KOPT-K1 (cell line): Measurements from ENCODE around the gene PVALEF.

Experiments
- H3K27ac ChIP-seq: fragments of 200-600 bp; sonication (generic); 2 replicates; pipeline ENCODE4 v1.5.1; 2016; ENCODE audit warnings: antibody characterized with exemption, mild to moderate bottlenecking, low read depth, low read length; ENCODE audit not compliant: poor library complexity, severe bottlenecking
- H3K36me3 ChIP-seq: fragments of 200-600 bp; sonication (generic); 2 replicates; pipeline ENCODE4 v1.5.1; 2017; ENCODE audit warnings: antibody characterized with exemption, mild to moderate bottlenecking, low read length, moderate library complexity; ENCODE audit not compliant: insufficient read depth
- H3K9me3 ChIP-seq: fragments of 200-600 bp; sonication (generic); 2 replicates; pipeline ENCODE4 v1.5.1; 2017; ENCODE audit warnings: antibody characterized with exemption, low read length, mild to moderate bottlenecking; ENCODE audit not compliant: insufficient read depth, poor library complexity, severe bottlenecking

PVALEF gene

DNA sequence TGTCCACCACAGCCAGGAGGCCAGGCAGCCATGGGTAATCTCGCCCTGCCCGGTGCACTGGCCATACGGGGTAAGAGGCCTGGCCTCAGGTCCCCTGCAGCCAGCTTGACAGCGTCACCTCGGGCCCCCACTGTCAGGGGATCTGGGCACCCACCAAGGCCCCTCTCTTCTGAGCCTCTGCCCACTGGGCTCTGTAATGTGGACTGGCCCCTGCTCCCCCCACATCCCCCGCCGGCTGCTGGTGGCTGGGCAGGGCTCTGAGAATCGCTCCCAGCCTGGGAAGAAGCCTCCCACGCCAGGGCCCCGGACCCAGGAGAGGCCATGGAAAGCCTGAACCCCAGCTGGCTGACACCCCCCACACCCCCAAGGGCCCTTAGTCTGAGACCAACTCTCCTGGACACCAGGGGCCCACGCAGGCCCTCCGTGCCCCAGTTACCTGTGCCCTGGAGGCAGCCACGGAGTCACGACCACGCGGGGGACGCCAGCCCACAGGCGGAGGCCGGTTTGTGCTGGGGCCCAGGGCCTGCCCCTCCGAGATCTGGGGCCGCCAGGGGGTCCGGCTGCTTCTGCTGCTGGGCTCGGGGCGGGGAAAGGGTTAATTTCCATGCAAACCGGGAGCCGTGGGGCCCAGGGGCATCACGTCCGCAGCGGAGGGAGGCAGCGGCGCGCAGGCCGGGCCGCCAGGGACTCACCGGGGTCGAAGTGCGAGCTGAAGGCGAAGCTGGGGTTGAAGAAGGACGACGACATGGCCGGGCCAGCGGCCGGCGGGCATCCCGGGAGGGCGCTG is at the start of gene PVALEF:
TSS of gene PVALEF (plus strand) at position 262 of the 787 bp plus-strand sequence. CDS start 15,720 bp downstream, outside the sequence.
- Histone ChIP-seq H3K36me3 (no peaks in the 10 kb centered on the region), H3K27ac (no peak within 1 kb of the TSS), H3K9me3 (no peaks in the 10 kb centered on the region)

DNA sequence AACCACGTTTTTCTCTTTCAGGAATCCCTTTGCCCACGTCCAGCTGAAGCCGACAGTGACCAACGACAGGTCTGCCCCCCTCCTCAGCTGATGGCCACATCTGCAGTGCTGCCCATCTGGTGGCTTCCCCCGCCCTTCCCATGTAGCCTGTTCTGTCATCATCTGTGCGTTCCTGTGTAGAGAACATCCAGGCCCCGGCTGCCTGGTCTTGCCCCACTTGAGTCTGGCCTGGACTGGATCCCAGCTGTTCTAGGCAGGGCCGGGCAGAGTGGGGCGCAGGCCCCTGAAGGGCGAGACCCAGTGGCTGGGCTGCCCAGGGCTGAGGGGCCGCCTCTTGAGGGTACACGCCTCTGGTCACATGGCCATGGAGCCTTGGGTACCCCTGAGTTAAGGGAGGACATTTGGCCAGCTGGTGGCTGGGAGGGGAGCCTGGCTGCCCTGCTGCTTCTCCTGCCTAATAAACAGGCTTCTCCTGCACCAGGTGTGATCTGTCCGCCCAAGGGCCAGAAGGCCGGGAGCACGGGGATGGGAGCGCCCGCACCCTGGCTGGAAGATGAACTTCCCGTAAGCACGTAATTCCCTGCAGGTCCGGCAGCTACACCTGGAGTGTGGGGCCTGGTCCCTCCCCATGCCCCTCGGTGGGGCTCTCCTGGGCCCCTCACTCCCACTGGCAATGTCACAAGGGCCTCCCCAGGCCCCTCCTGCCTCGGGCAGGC is 49.4 kb upstream of the PVALEF start:
- H3K36me3 ChIP-seq: no peaks in the 10 kb centered on the region

DNA sequence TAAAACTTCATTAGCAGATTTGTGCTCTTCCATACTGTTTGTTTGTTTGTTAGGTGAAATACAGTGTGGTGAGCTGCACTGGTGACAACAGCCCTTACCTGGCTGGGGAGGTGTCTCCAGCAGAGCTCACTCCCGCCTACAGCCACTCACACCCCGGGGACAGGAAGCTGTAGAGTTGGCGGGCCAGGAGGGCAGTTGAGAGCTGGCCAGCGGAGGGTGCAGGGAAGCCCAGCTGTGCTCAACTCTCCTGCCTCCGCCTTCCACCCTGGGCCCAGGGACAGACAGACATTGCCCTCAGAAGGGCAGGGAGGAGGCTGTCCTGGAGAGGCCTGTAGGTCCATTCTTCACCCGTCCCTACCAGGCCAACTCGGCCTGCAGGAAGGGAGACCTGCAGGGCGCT is 48.6 kb upstream of the PVALEF start:
- Histone ChIP-seq H3K9me3 (no peaks in the 10 kb centered on the region), H3K36me3 (no peaks in the 10 kb centered on the region), H3K27ac (no peak overlapping the region)

More for the DNA sequence above, 49.4 kb upstream of the PVALEF start:
- H3K9me3 ChIP-seq: no peaks in the 10 kb centered on the region
- no peak overlapping the region for H3K27ac ChIP-seq

DNA sequence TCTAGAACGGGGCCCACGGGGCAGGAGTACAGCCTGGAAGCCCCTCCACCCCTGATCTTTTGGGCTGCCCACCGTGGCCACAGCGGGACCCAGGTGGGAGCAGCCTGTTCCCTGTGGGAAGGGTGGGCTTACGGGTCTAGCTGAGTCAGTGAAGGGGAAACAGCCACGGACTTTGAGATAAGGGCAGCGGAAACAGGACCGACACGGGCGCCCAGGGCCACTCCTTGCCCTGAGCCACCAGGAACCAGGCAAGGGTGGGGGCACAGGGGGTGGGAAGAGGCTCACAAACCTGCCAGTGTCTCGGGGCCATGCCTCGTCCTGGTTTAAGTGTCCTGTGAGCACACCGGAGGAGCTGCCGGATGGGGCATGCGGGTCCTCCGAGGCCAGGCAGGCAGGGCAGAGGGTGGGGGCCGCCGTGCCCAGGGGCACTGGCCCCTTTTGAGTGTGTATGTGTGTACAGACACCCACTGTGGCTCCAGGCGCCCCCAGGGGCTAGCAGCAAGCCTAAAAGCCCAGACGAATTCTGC is 47.6 kb upstream of the PVALEF start:
- no peaks in the 10 kb centered on the region for H3K9me3 ChIP-seq
- no peak overlapping the region for H3K27ac ChIP-seq
- H3K36me3 ChIP-seq: no peaks in the 10 kb centered on the region

DNA sequence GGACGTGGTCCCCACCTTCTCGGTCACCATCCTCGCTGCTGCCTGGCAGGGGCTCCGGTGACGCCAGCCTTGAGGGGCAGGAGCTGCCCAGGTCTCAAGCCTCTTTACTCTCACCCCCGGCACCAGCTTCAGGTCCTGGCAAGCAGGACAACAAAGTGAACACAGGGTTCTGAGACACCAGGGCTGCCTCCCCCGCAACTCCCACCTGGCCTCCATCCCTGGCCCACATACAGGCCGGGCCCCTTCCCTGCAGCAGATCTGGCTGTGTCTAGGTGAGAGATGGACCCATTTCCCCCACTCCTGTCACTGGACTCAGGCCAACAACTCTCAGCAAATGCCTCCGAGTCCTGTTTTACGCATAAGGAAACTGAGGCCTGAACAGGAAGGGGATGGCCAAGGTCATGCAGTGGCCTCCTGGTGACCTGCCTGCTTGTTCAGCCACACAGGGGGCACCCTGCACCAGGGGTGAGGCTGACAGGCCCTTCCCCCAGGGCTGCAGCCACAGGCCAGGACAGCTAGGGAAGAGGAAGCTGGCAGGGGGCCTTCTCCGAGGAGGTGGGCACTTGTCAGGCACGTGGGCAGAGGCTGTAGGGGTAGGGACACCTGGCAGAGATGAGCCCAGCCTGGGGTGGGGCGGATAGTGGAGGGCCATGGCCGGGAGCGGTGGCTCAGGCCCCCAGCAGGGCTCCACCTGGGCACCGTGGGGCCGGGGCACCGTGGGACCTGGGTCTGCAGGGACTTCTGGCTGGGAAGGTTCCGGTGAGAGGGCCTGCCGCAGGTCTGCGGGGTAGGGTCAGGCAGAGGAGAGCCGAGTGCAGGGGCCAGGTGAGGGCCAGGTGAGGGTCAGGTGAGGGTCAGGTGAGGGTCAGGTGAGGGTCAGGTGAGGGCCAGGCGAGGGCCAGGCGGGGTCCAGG is 46.7 kb upstream of the PVALEF start:
- no peak overlapping the region for H3K27ac ChIP-seq

DNA sequence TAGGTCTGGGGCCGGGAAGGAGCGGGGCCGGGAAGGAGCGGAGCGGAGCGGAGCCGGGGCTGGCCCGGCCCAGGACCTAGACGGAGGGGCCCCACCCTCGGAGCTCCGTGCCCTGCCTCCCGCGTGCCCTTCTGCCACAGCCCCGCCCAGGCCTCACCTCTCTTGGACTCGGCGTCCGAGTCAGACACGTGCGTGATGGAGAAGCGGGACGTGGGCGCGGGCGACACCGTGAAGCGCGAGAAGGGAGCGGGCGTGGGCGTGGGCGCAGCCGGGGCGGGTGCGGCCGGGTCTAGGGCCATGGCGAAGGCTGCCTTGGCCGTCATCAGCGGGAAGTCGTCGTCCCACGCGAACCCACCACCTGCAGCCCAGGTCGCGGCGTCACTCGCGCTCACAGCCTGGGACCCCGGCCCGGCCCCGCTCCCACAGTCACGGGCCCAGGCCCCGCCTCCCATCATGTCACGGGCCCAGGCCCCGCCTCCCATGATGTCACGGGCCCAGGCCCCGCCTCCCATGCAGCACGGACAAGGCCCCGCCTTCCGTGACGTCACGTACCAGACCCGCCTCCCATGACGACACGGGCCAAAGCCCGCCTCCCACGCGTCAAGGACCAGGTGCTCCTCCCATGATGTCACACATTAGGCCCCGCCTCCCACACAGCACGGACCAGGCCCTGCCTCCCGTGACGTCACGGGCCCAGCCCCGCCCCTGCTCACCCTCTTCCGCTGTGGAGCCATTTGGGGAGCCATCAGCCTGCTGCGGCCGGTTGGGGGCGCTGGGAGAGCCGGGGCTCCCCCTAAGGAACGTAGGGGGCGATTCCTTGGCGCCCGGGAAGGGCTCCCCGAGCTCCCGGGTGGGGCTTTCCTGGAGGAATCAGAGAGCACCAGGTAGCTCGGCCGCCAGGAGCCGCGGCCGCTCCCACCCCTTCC is 45.8 kb upstream of the PVALEF start:
- H3K9me3 ChIP-seq: no peaks in the 10 kb centered on the region
- no peaks in the 10 kb centered on the region for H3K36me3 ChIP-seq
- no peak overlapping the region for H3K27ac ChIP-seq

More for the DNA sequence above, 46.7 kb upstream of the PVALEF start:
- H3K9me3 ChIP-seq: no peaks in the 10 kb centered on the region
- H3K36me3 ChIP-seq: no peaks in the 10 kb centered on the region

DNA sequence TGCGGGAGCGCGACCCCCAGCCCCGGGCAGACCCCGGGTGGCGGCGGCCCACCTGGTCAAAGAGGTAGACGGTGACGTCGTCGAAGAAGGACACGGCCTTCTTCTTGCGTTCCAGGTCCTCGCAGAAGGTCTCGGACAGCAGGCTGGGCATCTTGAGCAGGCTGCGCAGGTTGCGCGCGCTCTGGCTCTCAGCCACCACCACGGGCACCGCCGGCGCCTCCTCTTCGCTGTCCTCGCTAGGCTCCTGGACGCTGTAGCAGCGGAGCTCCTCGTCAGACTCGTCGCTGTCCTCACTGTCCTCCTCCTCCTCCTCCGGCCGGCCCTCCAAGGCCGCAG is 45.2 kb upstream of the PVALEF start:
- H3K27ac ChIP-seq: no peak overlapping the region
- no peaks in the 10 kb centered on the region for H3K36me3 ChIP-seq
- H3K9me3 ChIP-seq: no peaks in the 10 kb centered on the region

DNA sequence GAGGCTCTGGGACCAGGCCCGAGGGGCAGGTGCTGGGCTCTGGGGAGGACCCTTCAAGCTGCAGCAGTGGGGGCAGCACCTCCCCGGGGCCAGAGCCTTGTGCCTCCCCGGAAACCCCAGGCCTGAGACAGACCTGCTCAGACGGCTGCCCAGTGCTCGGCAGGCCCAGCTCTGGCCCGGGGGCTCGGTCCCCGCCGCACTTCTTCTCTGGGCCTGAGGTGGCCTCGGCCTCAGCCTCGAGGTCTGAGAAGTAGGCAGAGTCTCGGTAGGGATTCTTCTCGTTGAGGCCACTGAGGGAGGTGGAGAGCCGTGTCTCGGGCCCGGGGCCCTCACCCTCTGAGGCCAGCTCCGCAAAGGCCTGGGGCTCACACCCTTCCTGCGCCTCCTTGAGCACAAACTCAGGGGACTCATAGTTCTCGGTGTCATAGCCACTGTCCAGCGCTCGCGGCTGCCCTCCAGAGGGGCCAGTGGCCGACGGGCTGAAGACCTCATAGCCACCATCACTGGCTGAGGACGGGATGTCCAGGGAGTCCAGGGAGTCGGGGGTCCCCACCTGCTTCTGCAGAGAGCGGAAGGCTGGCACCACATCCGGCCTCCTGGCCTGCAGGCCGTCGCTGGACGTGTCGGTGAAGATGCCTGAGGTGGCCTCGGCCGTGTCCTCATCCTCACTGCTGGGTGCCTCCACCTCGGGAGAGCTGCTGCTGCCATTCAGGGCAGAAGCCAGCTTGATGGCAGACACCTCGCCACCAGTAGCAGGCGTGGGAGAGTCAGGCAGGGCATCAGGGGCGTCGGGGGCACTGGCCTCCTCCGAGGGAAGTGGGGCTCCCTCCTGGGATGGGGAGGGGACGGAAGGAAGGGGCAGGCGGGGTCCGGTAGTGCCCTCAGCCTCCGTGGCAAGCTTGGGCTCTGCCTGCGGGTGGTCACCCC is 44.3 kb upstream of the PVALEF start:
- H3K9me3 ChIP-seq: no peaks in the 10 kb centered on the region
- no peak overlapping the region for H3K27ac ChIP-seq
- no peaks in the 10 kb centered on the region for H3K36me3 ChIP-seq

DNA sequence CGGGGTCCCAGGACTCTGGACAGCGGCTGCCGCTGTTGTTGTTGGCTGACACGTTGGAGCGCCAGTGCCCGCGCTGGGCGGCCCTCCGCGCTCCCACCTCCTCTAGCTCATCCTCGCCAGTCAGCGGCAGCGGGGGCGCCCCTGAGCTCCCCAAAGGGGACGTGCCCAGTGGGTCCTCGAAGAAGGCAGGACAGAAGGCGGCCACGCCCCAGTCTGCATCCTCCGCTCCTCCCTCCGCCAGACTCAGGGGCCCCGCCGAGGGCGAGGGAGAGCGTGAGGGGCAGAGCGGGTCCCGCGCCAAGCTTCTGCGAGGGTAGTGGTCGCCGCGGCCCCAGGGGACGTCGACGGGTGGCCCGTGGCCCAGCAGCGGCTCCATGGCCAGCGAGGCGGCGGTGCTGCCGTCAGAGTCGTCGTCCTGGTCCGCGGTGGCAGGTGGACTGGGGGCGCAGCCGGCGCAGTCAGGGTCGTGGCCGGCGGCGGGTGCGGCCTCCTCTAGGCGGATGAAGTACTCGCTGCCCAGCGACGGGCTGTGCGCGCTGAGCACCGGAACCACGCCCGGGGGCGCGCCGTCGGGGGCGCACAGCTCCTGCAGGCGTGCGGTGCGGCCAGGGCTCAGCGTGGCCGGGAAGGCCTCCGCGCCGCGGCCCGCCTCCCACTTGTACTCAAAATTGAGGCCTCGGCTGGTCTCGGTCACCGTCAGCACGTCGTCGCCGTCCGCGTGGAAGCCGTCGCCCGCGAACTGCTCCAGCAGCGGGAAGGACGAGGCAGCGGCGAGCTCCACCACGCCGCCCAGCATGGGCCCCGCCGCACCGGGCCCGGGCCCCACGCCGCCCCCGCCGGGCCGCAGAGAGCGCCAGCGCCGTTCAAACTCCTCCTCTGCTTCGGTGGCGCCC is 43.2 kb upstream of the PVALEF start:
- H3K9me3 ChIP-seq: no peaks in the 10 kb centered on the region
- H3K27ac ChIP-seq: no peak overlapping the region
- H3K36me3 ChIP-seq: no peaks in the 10 kb centered on the region

DNA sequence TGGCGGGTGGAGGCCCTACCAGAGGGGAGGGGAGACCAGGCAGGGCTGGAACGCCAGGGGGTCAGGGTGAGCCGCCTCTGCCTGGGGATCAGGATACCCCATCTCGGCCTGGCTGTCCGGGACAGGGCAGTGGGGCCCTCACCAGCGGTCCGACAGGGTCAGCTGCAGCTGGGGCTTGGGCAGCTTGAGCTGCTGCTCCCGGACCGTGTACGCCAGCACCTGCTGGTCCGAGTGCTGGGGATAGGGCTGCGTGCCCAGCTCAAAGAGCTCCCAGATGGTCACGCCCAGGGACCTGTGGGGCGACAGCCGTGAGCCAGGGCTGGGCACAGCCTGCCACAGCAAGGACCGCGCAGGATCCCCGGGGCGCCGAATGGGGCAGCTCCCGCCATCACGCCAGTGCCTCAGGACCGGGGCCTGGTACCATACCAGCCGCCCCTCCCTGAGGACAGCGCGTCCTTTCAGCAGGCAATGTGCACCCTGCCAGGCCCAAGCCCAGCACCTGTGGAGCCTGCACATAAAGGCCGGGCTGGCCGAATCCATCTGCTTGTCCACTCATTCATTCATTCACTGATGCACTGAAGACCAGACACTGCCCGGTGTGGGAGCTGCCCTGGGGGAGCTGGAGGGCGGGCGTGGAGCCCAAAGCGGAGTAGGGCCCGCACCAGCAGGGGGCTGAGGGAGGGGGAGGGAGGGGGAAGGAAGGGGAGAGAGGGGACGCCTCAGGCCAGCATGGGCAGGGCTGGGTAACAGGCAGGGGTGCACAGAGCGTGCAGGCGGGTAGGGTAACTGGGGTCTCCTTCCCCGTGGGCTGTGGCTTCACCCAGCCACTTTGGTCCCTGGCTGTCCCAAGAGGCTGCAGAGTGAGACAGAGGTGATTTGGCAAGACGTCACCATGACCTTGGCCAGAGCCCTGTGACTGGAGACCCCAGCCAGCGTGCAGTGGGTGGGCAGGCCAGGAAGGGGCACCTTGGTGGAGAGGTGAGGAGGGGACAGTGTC is 42.0 kb upstream of the PVALEF start:
- Histone ChIP-seq H3K36me3 (no peaks in the 10 kb centered on the region), H3K9me3 (no peaks in the 10 kb centered on the region), H3K27ac (no peak overlapping the region)

DNA sequence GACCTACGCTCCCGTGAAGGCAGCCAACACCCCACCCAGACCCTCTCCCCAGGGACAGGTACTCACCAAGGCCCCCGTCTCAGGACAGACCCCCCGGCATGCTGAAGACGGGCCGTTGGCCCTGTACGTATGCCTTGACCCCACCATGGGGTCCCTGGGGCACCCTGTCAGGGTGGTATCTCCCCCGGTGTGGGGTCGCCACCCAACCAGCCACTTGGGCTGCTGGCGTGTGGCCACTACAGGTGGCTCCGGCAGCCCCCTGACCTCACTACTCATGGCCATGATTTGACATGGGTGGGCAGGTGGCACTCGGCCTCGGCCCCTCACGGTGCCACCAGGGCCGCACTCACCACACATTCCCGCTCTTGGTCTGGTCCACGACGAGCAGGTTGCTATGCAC is 40.9 kb upstream of the PVALEF start:
- no peaks in the 10 kb centered on the region for H3K9me3 ChIP-seq
- no peaks in the 10 kb centered on the region for H3K36me3 ChIP-seq
- no peak overlapping the region for H3K27ac ChIP-seq
